Psoas muscle (tissue), 8 donors: ENCODE data around the gene STAM. TPM values are rescaled to one million over a fixed set of nuclear protein-coding genes. Genes with fewer than 3 reads are reported as not detected.

Source experiments
- ATAC-seq, 4 donors: fragments of 200-7000 bp; cut with Tn5 transposase; one replicate each; pipeline ENCODE4 v1.9.1; 2020; ENCODE audit warnings: moderate library complexity in 3 of 4, mild to moderate bottlenecking in 2 of 4
- DNase-seq, 2 donors: peaks; one replicate each; pipeline ENCODE4 v3.0.0-alpha.2; 2020
- H3K27ac ChIP-seq: fragments of 200-600 bp; one replicate; pipeline ENCODE4 v1.8.0; 2022
- H3K27me3 ChIP-seq, 3 donors: fragments of 200-600 bp in 1 of 3; one replicate each; pipeline versions ENCODE4 v1.6.1 to v1.8.0; 2013 to 2022; ENCODE audit warnings: low read length in 2 of 3, mild to moderate bottlenecking in 2 of 3, moderate library complexity in 1 of 3; ENCODE audit not compliant: insufficient read depth in 3 of 3
- H3K36me3 ChIP-seq, 2 donors: fragments of 200-600 bp in 1 of 2; one replicate each; pipeline versions ENCODE4 v1.6.1 to v1.8.0; 2013 to 2022; ENCODE audit warnings: low read depth in 1 of 2, mild to moderate bottlenecking in 1 of 2, moderate library complexity in 1 of 2; ENCODE audit not compliant: insufficient read depth in 1 of 2
- H3K4me1 ChIP-seq: fragments of 200-600 bp; one replicate; pipeline ENCODE4 v1.8.0; 2022
- H3K4me3 ChIP-seq: fragments of 200-600 bp; one replicate; pipeline ENCODE4 v1.8.0; 2022; ENCODE audit warnings: mild to moderate bottlenecking
- H3K9me3 ChIP-seq: fragments of 200-600 bp; one replicate; pipeline ENCODE4 v1.8.0; 2022
- CTCF ChIP-seq: fragments of 200-600 bp; IDR thresholded peaks from one replicate; pipeline ENCODE4 v1.8.0; 2022; ENCODE audit warnings: antibody characterized with exemption
- WGBS, 3 donors: extraction: QIAGEN DNeasy Blood & Tissue Kit; methylation state at CpG; one replicate each; pipeline versions ENCODE4 v1.1.6 to v1.1.7; 2013; 5-methylcytosine and 5-hydroxymethylcytosine counted together
- intact Hi-C, 2 donors: fragments of 100-400 bp; cut with DNase I; formaldehyde crosslinking; loops; one replicate each; pipeline versions ENCODE4 v1.11.0 to v1.14.2; 2022
- polyA plus RNA-seq, 3 donors: library from polyadenylated mRNA; stranded (reverse); fragments of 200-250 nt; gene quantifications; one replicate each; pipeline ENCODE4 v1.2.3, GENCODE V29; 2013
- total RNA-seq, 4 donors: library from RNA; stranded (reverse); fragmentation: NEBNext Ultra II Directional in 2 of 4; extraction: Animal tissue kit (Norgen Biotek cat#: 25700) in 2 of 4; gene quantifications; one replicate each; pipeline versions ENCODE4 v1.2.1 to v1.2.4, GENCODE V29; 2021 to 2023
- donor health status: healthy with polysubstance abuse.
- donor health status: DM: no; HTN: no; CAD: no; lungs with moderate emphysema.
- donor health status: Bipolar disorder and iron deficiency.
- donor health status: healthy.
- donor health status: DM: yes; HTN: yes; CAD: no.
- donor health status: DM: no; HTN: no; CAD: no.
- donor health status: DM: no; HTN: no; CAD: no.
- donor health status: DM: yes; HTN: yes; CAD: no.

The STAM gene
- total and polyA plus RNA-seq, 7 donors, result 16.3 to 42.4 (median 31.9) TPM

- no peaks in the 10 kb centered on the region for H3K9me3 ChIP-seq
These were observed 59.8 kb downstream of the STAM start for GRCh38 chr10:17703706-17704105.

GRCh38 chr10:17708821-17709220, 64.9 kb downstream of the STAM start:
- WGBS, 3 donors, result 96 to 97% (median 96%) methylated on average over 10 of the region's 10 CpGs
- Histone ChIP-seq H3K4me3 (no peak overlapping the region), H3K9me3 (no peaks in the 10 kb centered on the region), H3K4me1 (peaks cover 4% of the 10 kb centered on the region), H3K36me3 (peaks cover 8 to 91% of the 10 kb centered on the region in 2 donors), H3K27me3 (no peaks in the 10 kb centered on the region), H3K27ac (no peak overlapping the region)
- intact Hi-C loops, result no loop called here
- no peak for DNase-seq
- no peak for ATAC-seq
- no peak for TF ChIP-seq CTCF

More at GRCh38 chr10:17703706-17704105, 59.8 kb downstream of the STAM start:
- WGBS, 3 donors, result 80 to 93% (median 90%) methylated on average over 3 of the region's 3 CpGs
- Histone ChIP-seq H3K4me1 (no peaks in the 10 kb centered on the region), H3K27ac (no peak overlapping the region), H3K4me3 (no peak overlapping the region), H3K27me3 (no peaks in the 10 kb centered on the region), H3K36me3 (peaks cover 0 to 84% of the 10 kb centered on the region in 2 donors)
- TF ChIP-seq CTCF, result no peak
- ATAC-seq, result peak in 2 of 4 donors; percentile 40 to 45
- DNase-seq, result no peak
- intact Hi-C loops, result no loop called here

GRCh38 chr10:17709492-17709891, 65.5 kb downstream of the STAM start:
- peaks cover 4% of the 10 kb centered on the region for H3K4me1 ChIP-seq
- DNase-seq, result no peak
- no peak for TF ChIP-seq CTCF
- 39 to 75% (median 43%) methylated on average over 5 of the region's 5 CpGs for WGBS, 3 donors
- no peak overlapping the region for H3K27ac ChIP-seq
- peaks cover 10 to 91% of the 10 kb centered on the region in 2 donors for H3K36me3 ChIP-seq
- no peaks in the 10 kb centered on the region for H3K27me3 ChIP-seq
- intact Hi-C loops, result no loop called here
- no peaks in the 10 kb centered on the region for H3K9me3 ChIP-seq
- H3K4me3 ChIP-seq, result no peak overlapping the region
- peak in 3 of 4 donors; percentile 33 to 65 (median 54) for ATAC-seq

- Histone ChIP-seq H3K27me3 (no peaks in the 10 kb centered on the region), H3K4me1 (peaks cover 4% of the 10 kb centered on the region), H3K27ac (no peak overlapping the region), H3K36me3 (peaks cover 14 to 91% of the 10 kb centered on the region in 2 donors), H3K4me3 (no peak overlapping the region), H3K9me3 (no peaks in the 10 kb centered on the region)
- intact Hi-C loops, result no loop called here
- TF ChIP-seq CTCF, result no peak
- DNase-seq (no peak), ATAC-seq (peak in 3 of 4 donors; percentile 62 to 83 (median 80))
- WGBS, 3 donors, result 61 to 74% (median 62%) methylated on average over 4 of the region's 4 CpGs
These were observed 66.2 kb downstream of the STAM start for GRCh38 chr10:17710181-17710580.

GRCh38 chr10:17712053-17712452, 68.1 kb downstream of the STAM start:
- no peak for DNase-seq
- ATAC-seq, result no peak
- H3K36me3 ChIP-seq, result peaks cover 14 to 91% of the 10 kb centered on the region in 2 donors
- WGBS, 3 donors, result 95 to 96% (median 96%) methylated on average over 5 of the region's 5 CpGs
- no peaks in the 10 kb centered on the region for H3K27me3 ChIP-seq
- H3K27ac ChIP-seq, result no peak overlapping the region
- intact Hi-C loops, result no loop called here
- peaks cover 4% of the 10 kb centered on the region for H3K4me1 ChIP-seq
- TF ChIP-seq CTCF, result no peak
- H3K4me3 ChIP-seq, result no peak overlapping the region
- no peaks in the 10 kb centered on the region for H3K9me3 ChIP-seq
